Choroid plexus epithelial cell (primary cell): Measurements from ENCODE around the gene VSTM2B.

Experiments used
- DNase-seq: peaks from one replicate; pipeline ENCODE4 v3.0.0-alpha.2; 2010; ENCODE audit warnings: low read depth
- H3K4me3 ChIP-seq: 2 replicates; pipeline ENCODE4 v1.5.1; 2011; ENCODE audit warnings: low read depth, mild to moderate bottlenecking, control low read depth, low read length, moderate library complexity
- TF ChIP-seq, protein P1 (sequence below): conservative IDR thresholded peaks from 2 replicates; pipeline ENCODE4 v1.5.1; 2011; ENCODE audit warnings: low read depth, mild to moderate bottlenecking, control low read depth, inconsistent platforms, low read length, moderate library complexity

VSTM2B gene

DNA sequence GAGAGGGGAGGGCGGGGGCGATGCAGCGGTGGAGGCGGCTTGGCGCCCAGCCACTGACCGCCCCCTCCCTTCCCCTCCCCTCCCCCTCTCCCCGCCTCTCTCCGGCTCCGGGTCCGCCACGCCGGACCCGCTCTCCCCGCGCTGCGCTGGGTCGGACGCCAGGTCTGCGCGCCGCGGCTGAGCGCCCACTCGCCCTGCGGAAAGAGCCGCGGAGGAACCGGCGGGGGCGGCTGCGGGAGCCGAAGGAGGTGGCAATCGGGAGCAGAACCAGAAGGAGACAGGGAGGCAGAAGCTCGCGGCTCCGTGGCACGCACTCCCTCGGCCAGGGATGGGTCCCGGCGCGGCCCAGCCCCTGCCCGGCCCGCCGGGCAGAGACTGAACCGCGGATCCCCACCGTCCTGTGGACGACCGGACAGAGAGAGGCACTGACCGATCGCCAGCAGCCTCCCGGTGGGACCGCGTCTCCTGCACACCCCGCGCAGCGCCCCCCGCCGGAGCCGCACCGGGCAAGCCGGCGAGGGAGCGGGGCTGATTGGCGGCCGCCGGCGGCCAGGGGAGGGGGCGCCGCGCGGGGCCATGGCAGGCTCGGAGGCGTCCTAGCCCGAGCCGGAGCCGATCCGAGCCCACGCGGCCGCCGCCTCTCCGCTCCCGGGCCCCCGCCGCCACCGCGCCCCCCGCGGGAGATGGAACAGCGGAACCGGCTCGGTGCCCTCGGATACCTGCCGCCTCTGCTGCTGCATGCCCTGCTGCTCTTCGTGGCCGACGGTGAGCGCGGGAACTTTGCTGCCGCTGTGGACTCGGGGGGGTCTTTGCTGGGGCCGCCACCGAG lies at the start of gene VSTM2B:
VSTM2B (plus strand) TSS at position 94 of the 829 bp plus-strand sequence; CDS start at position 684, 590 bp downstream.
- DNase-seq: no peak
- TF ChIP-seq, protein P1, sequence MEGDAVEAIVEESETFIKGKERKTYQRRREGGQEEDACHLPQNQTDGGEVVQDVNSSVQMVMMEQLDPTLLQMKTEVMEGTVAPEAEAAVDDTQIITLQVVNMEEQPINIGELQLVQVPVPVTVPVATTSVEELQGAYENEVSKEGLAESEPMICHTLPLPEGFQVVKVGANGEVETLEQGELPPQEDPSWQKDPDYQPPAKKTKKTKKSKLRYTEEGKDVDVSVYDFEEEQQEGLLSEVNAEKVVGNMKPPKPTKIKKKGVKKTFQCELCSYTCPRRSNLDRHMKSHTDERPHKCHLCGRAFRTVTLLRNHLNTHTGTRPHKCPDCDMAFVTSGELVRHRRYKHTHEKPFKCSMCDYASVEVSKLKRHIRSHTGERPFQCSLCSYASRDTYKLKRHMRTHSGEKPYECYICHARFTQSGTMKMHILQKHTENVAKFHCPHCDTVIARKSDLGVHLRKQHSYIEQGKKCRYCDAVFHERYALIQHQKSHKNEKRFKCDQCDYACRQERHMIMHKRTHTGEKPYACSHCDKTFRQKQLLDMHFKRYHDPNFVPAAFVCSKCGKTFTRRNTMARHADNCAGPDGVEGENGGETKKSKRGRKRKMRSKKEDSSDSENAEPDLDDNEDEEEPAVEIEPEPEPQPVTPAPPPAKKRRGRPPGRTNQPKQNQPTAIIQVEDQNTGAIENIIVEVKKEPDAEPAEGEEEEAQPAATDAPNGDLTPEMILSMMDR: no peak
- no peak within 1 kb of the TSS for H3K4me3 ChIP-seq

DNA sequence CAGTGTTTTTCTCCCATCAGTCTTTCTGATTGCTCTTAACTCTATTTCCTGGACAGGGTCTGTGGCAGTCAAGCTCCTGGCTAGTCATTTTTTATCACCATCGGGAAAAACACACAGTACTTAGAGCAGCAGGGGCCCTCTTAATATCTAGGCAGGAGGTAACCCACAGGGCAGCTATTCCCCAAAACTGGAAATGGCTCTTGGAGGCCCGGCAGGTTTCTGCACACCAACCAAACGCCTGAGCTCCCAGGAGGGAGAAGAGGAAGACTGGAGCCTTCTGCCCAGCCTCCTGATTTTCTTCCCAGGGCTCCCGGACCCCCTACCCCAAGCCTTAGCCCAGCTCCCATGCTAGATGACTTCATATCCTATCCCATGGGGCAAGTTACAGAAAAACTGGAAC lies 49.3 kb upstream of the VSTM2B start:
- H3K4me3 ChIP-seq: no peak overlapping the region
- TF ChIP-seq, protein P1: no peak
- DNase-seq: no peak

DNA sequence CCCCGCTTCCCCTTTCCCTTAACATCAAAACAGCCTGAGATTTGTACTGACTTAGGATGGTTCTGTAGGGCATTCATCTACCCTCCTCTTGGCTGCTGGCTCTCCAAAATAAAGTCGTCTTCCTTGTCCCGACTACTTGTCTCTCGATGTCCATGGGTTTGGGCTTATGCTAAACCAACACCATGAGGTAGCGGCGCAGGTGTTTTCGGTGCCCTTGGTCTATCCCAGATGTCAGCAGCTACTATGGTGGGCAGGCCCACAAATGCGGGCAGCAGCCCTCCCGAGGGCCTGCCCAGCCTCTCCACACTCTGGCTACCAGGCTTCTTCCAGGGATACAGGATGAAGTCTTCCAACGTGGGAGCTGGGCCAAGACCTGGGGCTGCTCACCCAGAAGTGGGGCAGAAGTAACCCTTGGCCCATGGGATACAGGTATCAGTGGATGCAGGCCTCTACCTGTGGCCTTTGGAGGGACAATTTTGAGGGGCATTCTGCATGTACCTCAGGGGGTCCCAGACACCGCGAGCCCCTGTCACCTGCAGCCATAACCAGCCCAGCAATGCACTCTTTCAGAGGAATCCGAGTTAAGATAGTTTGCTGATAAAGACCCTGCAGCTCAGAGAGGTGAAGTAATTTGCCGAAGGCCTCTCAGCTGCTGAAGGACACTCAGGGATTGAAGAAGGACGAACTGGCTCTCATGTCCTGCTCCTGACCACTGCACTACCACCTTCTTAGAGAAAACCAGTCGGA lies 47.8 kb upstream of the VSTM2B start:
- TF ChIP-seq, protein P1: no peak
- no peak for DNase-seq
- no peak overlapping the region for H3K4me3 ChIP-seq

DNA sequence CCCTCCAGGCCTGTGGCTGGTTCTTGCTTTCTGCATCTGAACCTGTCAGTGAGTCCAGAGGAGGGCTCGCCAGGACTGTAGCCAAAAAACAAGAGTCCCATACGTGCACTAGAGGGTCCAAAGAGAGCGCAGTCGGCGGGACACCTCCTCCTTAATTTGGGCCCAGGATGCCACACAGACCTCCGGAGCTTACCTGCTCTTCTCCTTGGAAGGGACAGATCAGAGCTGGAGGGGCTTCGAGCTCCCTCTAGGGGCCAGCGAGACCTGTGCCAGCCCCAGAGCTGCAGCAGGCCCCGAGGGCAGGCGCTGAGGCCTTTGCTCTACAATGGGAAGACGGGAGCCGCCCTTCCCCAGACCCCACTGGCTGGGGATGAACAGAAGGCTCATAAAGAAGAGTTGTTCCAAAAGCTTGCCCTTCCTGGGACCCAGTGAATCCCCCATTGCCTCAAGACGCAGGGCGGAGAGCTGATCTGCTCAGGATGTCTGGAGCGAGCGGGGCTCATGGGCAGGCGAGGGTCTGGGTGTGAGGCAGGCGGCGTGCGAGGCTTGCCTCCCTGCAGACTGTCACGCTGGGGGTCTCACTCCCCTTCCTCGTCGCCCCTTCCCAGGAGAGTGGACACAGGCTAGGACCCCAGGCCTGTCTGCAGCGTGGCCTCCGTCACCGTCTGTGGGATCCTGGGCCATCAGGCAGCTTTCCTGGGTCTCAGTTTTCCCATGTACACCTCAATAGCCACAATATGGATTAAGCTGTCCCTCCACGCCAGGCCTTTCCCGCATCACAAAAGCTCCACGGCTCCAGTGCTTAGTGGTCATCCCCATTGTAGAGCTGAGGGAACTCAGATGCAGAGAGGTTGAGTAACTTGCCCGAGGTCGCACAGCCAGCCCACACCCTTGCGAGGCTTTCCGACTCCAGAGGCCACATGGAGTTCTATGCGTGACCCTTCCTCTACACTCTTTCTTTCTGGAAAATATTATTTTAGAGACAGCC lies 46.9 kb upstream of the VSTM2B start:
- no peak overlapping the region for H3K4me3 ChIP-seq
- DNase-seq: no peak
- TF ChIP-seq, protein P1: no peak

DNA sequence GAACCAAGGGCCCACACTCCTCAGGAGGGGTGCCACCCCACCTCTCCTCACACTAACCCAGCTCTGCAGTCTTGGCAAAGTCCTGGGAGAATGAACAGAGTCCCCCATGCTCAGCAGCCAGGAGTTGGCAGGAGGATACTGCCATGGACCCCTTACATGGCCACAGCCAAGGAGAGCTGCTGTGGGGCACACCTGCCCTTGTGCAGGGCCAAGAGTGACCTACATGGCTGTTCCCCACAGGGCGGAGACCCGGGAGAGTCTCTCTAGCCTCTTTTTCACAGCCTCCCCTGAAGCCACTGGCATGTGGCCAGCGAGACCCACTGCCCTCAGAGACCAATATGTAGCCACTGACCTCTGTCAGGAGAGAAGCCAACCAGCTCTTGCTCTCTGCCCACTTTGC lies 45.9 kb upstream of the VSTM2B start:
- TF ChIP-seq, protein P1: no peak

DNA sequence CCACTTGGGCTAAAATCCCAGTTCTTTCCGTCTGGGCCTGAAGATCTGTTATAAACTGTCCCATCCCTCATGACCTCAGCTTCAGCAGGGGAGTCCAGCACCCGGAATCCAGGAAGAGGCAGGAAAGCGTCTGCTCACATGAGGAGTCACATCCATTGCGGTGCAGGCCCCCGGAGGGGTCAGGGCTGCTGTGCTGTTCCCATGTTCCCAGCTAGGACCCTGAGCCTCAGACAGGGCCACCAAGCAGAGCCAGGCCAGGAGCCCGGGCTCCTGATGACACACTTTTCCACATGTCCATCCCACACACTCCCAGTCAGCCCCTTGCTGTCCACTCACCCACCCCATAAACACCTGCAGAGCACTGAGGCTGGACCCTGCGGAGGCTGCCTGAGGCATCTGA lies 45.3 kb upstream of the VSTM2B start:
- no peak overlapping the region for H3K4me3 ChIP-seq
- DNase-seq: no peak
- TF ChIP-seq, protein P1: no peak

More for the DNA sequence above, 45.9 kb upstream of the VSTM2B start:
- DNase-seq: no peak
- H3K4me3 ChIP-seq: no peak overlapping the region
